BLaER1 (cell line): ENCODE measurements around the gene ZBTB20.
A peak's percentile ranks its signal among the peaks of the same experiment; 100 is the strongest.

ENCODE experiments used
- H3K27ac ChIP-seq: shearing (Covaris generic); formaldehyde crosslinking; 2 replicates; pipeline ENCODE4 v1.8.1; 2022
- H3K27me3 ChIP-seq: shearing (Covaris generic); formaldehyde crosslinking; 2 replicates; pipeline ENCODE4 v1.8.1; 2022
- H3K36me3 ChIP-seq: shearing (Covaris generic); formaldehyde crosslinking; 2 replicates; pipeline ENCODE4 v1.8.1; 2022
- H3K4me1 ChIP-seq: shearing (Covaris generic); formaldehyde crosslinking; 2 replicates; pipeline ENCODE4 v1.8.1; 2022
- H3K4me2 ChIP-seq: shearing (Covaris generic); formaldehyde crosslinking; 2 replicates; pipeline ENCODE4 v1.8.1; 2022
- H3K4me3 ChIP-seq: shearing (Covaris generic); formaldehyde crosslinking; 2 replicates; pipeline ENCODE4 v1.8.1; 2022
- H3K9ac ChIP-seq: shearing (Covaris generic); formaldehyde crosslinking; 2 replicates; pipeline ENCODE4 v1.8.1; 2022
- H3K9me3 ChIP-seq: shearing (Covaris generic); formaldehyde crosslinking; 2 replicates; pipeline ENCODE4 v1.8.1; 2022
- H4K20me1 ChIP-seq: shearing (Covaris generic); formaldehyde crosslinking; 2 replicates; pipeline ENCODE4 v1.8.1; 2022
- Cebpa-rat ChIP-seq: shearing (Covaris generic); IDR thresholded peaks from 2 replicates; pipeline ENCODE4 v1.8.1; 2022

Gene ZBTB20

DNA sequence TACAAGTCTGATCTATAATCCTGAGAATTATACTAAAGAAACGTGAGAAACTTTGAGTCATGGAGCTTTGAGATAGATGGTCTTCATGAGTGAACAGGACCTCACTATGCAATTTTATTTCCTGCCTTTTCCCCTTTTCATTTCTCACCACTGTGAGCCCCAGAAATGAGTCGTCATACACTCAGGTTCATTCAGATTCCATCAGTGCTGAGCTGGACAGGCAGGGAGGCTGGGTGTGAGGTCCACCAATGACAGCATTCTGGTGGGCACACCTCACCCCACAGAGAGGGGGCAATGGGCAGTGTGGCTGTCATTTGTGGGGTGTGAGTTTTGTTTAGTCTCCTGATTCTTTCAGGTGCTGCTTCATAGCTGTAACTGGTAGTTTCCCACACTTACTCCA, 836.4 kb downstream of the ZBTB20 start:
- Histone ChIP-seq H3K4me3 (no peak overlapping the region), H4K20me1 (no peaks in the 10 kb centered on the region), H3K4me2 (no peak overlapping the region), H3K27ac (no peak overlapping the region), H3K36me3 (no peaks in the 10 kb centered on the region), H3K4me1 (peaks cover 12% of the 10 kb centered on the region), H3K27me3 (no peaks in the 10 kb centered on the region), H3K9me3 (no peaks in the 10 kb centered on the region), H3K9ac (no peak overlapping the region)
- TF ChIP-seq Cebpa-rat = no peak

DNA sequence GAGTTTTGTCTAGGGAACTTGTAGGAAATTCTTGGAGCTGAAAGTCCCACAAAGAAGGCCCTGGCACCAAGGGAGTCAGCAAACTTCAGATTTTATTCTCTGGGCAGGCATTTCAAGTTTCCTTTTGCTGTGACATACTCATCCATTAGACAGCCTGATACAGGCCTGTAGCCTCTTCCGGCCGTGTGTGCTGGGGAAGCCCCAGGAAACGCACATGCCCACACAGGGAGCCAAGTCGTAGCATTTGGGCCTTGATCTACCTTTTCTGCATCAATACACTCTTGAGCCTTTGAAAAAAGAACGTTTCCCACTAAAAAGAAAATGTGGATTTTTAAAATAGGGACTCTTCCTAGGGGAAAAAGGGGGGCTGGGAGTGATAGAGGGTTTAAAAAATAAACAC, 838.3 kb downstream of the ZBTB20 start:
- peak overlapping the region; percentile 8; the same call in 1 of the 2 replicates for H3K9ac ChIP-seq
- no peak for TF ChIP-seq Cebpa-rat
- no peak overlapping the region for H3K4me3 ChIP-seq
- H3K27me3 ChIP-seq = no peaks in the 10 kb centered on the region
- peak overlapping the region; percentile 65 for H3K4me2 ChIP-seq
- H3K4me1 ChIP-seq = peaks cover 12% of the 10 kb centered on the region
- no peaks in the 10 kb centered on the region for H3K9me3 ChIP-seq
- H3K27ac ChIP-seq = peak overlapping the region; percentile 16; the same call in 1 of the 2 replicates
- no peaks in the 10 kb centered on the region for H4K20me1 ChIP-seq
- H3K36me3 ChIP-seq = no peaks in the 10 kb centered on the region

DNA sequence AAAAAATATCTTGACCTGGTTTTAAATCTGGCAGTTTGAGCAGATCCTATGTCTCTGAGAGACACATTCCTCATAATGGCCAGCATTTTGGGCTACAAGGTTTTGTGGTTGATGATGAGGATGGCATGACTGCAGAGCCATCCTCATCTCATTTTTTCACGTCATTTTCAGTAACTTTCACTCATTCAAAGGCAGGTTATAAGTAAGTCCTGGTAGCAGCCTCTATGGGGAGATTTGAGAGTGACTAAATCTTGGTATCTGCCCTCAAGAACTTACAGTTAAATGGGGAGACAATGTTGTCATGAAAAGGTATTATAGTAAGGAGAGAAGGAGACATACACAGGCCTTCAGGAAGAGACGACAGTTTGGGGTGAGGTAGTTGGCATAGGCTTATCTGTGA, 838.7 kb downstream of the ZBTB20 start:
- H3K4me3 ChIP-seq = no peak overlapping the region
- H3K27me3 ChIP-seq = no peaks in the 10 kb centered on the region
- H3K4me2 ChIP-seq = peak overlapping the region; percentile 65
- H3K36me3 ChIP-seq = no peaks in the 10 kb centered on the region
- H3K9ac ChIP-seq = peak overlapping the region; percentile 8; the same call in 1 of the 2 replicates
- H3K4me1 ChIP-seq = peaks cover 12% of the 10 kb centered on the region
- H3K27ac ChIP-seq = no peak overlapping the region
- no peak for TF ChIP-seq Cebpa-rat
- no peaks in the 10 kb centered on the region for H4K20me1 ChIP-seq
- H3K9me3 ChIP-seq = no peaks in the 10 kb centered on the region

DNA sequence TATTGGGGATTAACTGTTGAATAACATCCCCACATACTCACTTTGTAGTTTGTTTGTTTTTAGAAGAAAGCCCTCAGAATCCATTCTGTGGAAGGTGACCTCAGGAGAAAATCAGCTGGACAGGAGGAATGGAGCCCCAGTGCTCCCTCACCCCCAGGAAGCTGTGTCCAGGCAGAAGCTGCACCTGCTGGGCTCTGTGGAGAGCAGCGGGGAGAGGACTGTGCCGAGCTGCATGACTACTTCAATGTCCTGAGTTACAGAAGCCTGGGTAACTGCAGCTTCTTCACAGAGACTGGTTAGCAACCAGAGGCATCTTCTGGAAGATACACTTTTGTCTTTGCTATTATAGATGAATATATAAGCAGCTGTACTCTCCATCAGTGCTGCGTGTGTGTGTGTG, 839.3 kb downstream of the ZBTB20 start:
- H3K27ac ChIP-seq = no peak overlapping the region
- no peak overlapping the region for H3K9ac ChIP-seq
- no peaks in the 10 kb centered on the region for H3K9me3 ChIP-seq
- no peaks in the 10 kb centered on the region for H3K36me3 ChIP-seq
- peaks cover 12% of the 10 kb centered on the region for H3K4me1 ChIP-seq
- H3K4me2 ChIP-seq = no peak overlapping the region
- TF ChIP-seq Cebpa-rat = no peak
- H4K20me1 ChIP-seq = no peaks in the 10 kb centered on the region
- H3K27me3 ChIP-seq = no peaks in the 10 kb centered on the region
- no peak overlapping the region for H3K4me3 ChIP-seq

DNA sequence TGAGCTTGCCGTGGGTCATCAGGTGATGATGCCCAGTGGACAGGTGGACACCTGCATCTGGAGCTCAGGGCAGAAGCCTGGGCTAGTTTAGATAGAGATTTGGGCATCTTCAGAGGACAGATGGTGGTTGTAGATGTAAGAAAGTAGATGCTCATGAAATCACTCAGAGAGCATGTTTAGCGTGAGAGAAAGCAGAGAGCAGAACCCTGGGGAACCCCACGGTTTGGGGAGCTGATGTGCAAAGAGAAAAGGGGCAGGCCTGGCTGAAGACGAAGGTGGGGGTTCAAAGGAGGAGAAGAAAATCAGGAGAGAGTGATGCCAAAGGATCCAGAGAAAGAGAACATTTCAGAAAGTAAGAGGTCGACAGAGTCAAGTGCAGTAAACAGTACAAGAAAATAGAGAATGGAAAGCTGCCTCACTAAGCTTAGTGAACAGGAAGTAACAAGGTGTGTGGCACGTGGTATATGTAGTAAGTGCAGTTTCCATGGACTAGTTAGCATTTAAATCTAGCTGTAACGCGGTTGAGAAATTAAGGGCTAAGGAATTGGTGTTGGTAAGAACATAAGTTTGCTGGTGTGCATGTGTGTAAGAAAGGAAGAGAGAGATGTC, 839.8 kb downstream of the ZBTB20 start:
- TF ChIP-seq Cebpa-rat = no peak
- Histone ChIP-seq H3K9me3 (no peaks in the 10 kb centered on the region), H3K4me2 (no peak overlapping the region), H4K20me1 (no peaks in the 10 kb centered on the region), H3K4me1 (peaks cover 12% of the 10 kb centered on the region), H3K27me3 (no peaks in the 10 kb centered on the region), H3K9ac (no peak overlapping the region), H3K27ac (no peak overlapping the region), H3K36me3 (no peaks in the 10 kb centered on the region), H3K4me3 (no peak overlapping the region)

DNA sequence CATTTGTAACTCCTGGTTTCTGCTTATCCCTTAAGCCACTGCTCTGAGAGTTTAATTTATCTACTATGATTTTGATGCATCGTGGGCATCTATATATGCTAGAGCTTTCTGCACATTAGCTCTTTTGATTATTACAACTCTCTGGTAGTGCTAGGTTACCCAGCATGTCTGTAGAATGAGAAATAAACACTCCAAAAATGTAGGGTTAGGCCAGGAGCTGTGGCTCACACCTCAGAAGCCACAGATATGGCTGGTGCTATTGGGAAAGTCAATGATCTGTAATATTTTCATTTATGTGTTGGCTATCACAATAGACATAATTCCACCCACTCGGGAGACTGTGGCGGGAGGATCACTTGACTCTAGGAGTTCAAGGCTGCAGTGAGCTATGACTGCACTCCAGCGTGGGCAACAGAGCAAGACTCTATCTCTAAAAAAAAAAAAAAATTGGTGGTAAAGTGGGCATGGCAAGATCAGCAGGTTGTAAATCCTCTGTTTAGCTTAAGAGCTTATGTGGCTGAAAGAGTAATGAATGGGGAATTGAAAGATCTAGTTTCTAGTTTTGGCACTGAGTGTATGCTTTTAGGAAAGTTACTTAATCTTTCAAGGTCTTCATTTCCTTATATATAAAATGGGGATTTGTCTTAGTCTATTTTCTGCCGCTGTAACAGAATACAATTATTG, 847.0 kb downstream of the ZBTB20 start:
- Histone ChIP-seq H3K27ac (no peak overlapping the region), H3K4me1 (no peaks in the 10 kb centered on the region), H4K20me1 (no peaks in the 10 kb centered on the region), H3K9ac (no peak overlapping the region), H3K4me2 (no peak overlapping the region), H3K4me3 (no peak overlapping the region), H3K36me3 (no peaks in the 10 kb centered on the region), H3K27me3 (no peaks in the 10 kb centered on the region), H3K9me3 (no peaks in the 10 kb centered on the region)
- TF ChIP-seq Cebpa-rat = no peak

DNA sequence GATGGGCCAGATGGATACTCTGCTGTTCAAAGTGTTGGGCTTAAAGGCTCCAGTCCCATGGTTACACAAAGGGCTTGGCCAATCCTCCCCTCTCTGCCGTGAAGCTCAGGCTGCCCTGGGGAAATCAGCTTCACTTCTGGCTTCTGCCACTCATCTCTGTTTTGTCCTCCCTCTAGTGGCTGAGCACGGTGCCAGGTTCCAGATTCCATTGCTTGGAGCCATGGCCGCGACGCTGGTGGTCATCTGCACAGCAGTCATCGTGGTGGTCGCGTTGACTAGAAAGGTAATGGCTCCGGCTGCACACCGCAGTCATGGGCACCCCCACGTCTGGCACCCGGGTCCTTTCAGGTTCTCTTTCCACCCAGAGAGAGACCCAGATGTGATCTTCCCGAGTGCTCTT, 847.7 kb downstream of the ZBTB20 start:
- no peak overlapping the region for H3K9ac ChIP-seq
- TF ChIP-seq Cebpa-rat = no peak
- H3K27ac ChIP-seq = no peak overlapping the region

DNA sequence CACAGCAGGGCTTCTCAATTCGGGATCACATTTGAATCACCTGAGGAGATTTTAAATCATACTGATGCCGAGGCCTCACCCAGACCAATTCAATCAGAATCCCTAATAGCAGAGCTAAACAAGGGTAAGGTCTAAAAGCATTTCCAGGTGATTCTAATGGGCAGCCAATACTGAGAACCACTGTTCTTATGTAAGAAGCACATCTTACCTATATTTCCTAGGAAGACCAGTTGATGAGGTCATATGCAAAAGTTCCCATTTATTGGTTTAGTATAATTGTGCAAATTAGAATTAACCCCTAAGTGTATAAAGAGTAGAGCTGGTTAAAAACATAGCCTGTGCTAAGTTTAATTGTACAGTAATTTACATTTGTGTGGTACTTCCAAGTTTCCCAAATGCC, 851.1 kb downstream of the ZBTB20 start:
- H3K4me3 ChIP-seq = no peak overlapping the region
- no peak overlapping the region for H3K4me2 ChIP-seq
- no peaks in the 10 kb centered on the region for H3K9me3 ChIP-seq
- H4K20me1 ChIP-seq = no peaks in the 10 kb centered on the region
- no peak overlapping the region for H3K9ac ChIP-seq
- TF ChIP-seq Cebpa-rat = no peak
- H3K27me3 ChIP-seq = no peaks in the 10 kb centered on the region
- no peak overlapping the region for H3K27ac ChIP-seq
- H3K4me1 ChIP-seq = no peaks in the 10 kb centered on the region
- no peaks in the 10 kb centered on the region for H3K36me3 ChIP-seq

More for the DNA sequence above, 847.7 kb downstream of the ZBTB20 start:
- no peak overlapping the region for H3K4me2 ChIP-seq
- H3K4me3 ChIP-seq = no peak overlapping the region
- no peaks in the 10 kb centered on the region for H4K20me1 ChIP-seq
- no peaks in the 10 kb centered on the region for H3K9me3 ChIP-seq
- no peaks in the 10 kb centered on the region for H3K4me1 ChIP-seq
- H3K36me3 ChIP-seq = no peaks in the 10 kb centered on the region
- H3K27me3 ChIP-seq = no peaks in the 10 kb centered on the region

DNA sequence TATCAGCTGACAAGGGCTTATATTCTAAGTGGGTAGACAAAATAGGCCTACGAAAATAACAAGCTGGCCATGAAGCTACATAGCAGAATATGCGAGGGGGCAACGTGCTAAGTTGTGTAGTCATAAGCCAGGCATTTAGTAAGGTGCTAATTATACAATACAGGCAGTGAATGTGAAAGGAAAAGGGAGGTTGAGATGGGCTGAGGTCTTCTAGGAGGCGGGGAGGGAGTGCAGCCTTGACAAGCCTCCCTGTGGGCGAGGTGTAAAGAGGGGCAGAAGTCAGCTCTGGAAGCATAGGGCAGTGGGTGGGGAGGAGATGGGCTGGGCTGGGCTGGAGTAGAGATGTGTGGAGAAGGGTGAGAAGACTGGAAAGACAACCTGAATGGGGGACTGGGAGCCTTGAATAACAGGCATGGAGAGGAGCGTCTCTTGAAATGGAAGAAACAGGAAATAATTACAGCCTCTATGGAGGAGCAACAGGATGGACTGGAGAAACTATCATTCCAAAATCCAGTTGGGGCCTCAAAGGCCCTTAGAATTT, 852.1 kb downstream of the ZBTB20 start:
- Histone ChIP-seq H3K4me2 (no peak overlapping the region), H4K20me1 (no peaks in the 10 kb centered on the region), H3K4me1 (no peaks in the 10 kb centered on the region), H3K9ac (no peak overlapping the region), H3K27me3 (no peaks in the 10 kb centered on the region), H3K4me3 (no peak overlapping the region), H3K36me3 (no peaks in the 10 kb centered on the region), H3K27ac (no peak overlapping the region), H3K9me3 (no peaks in the 10 kb centered on the region)
- no peak for TF ChIP-seq Cebpa-rat

DNA sequence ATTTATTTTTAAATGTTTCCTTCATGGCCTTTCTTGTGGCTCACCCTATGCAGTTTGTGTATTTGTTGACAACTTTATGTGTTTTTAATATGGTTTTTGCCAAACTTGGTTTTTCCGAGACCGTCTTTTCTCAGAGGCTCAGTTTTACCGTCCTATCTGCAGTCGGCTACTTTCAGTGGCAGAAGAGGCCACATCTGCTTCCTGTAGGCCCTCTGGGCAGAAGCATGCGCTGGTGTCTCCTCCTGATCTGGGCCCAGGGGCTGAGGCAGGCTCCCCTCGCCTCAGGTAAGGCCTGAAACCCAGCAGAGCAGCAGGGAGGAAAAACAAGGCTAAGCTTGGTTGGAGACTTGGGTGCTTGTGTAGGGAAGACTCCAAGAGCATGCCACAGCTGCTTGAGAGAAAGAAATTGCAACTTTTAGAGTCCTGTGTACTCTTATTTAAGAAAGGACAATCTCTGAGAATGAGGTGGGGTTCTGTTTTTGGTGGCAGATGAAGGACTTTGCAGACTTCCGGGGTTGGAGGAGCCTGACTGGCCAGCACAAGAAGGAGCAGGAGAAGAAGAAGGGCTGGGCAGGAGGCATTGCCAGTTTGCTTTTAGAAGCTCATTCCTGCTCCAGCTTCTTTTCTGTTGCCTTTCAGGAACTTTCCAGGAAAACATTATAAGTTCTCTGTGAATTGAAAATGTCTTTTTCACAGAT, 853.1 kb downstream of the ZBTB20 start, which contains the start of gene TIGIT:
TSS of gene TIGIT (plus strand) at position 191 of the 698 bp plus-strand sequence. CDS start at position 225, 34 bp downstream.
- no peak within 1 kb of the TSS for H3K4me3 ChIP-seq
- no peak within 1 kb of the TSS for H3K4me2 ChIP-seq
- no peak within 1 kb of the TSS for H3K9ac ChIP-seq
- H3K27ac ChIP-seq = no peak within 1 kb of the TSS
- H3K9me3 ChIP-seq = no peaks in the 10 kb centered on the region
- no peaks in the 10 kb centered on the region for H3K4me1 ChIP-seq
- H4K20me1 ChIP-seq = no peaks in the 10 kb centered on the region
- H3K27me3 ChIP-seq = no peaks in the 10 kb centered on the region
- no peak for TF ChIP-seq Cebpa-rat
- no peaks in the 10 kb centered on the region for H3K36me3 ChIP-seq
